Mammary epithelial cell (primary cell): ENCODE measurements around the gene NEGR1.

Source experiments
- EZH2 ChIP-seq: IDR thresholded peaks from 2 replicates; pipeline ENCODE4 v1.6.1; 2012; ENCODE audit warnings: low read length, inconsistent platforms, borderline replicate concordance
- TF ChIP-seq, protein P1 (sequence below), 2 donors: IDR thresholded peaks in 1 of 2; conservative IDR thresholded peaks in 1 of 2; 2 replicates each; pipeline ENCODE4 v1.5.1; 2011 to 2012; ENCODE audit warnings: inconsistent platforms in 2 of 2, low read length in 2 of 2, mild to moderate bottlenecking in 2 of 2, control low read depth in 1 of 2, low read depth in 1 of 2; ENCODE audit not compliant: insufficient read depth in 1 of 2; ENCODE audit errors: extremely low read depth in 1 of 2

DNA sequence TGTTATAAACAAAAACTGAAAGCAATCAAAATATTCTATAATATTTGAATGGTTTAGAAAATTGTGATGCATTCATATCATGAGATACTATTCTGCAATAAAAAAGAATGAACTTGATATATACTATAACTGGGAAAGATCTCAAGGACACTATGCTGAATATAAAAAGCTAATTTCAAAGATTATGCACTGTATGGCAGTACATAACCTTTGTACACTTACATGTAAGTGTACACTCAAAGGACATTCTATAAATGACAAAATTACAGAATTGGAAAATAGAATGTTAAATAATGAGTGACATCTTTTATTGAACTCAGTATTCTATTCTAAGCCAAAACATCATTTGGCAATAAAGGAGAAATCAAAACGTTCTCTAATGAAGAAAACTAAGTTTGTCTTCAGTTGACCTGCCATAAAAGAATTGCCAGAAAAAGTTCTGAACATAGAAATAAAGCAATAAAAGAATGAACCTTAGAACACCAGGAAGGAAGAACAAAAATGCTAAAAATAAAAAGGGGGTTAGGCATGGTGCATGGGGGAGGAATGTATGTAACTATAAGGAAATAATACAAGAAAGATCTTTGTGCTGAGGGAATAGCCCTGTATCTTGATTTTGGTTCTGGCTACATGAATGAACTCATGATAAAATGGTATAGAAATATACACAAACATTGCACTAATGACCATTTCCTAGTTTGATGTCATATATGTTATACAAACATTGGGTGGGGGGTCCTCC lies 519.7 kb downstream of the NEGR1 start:
- TF ChIP-seq, protein P1, sequence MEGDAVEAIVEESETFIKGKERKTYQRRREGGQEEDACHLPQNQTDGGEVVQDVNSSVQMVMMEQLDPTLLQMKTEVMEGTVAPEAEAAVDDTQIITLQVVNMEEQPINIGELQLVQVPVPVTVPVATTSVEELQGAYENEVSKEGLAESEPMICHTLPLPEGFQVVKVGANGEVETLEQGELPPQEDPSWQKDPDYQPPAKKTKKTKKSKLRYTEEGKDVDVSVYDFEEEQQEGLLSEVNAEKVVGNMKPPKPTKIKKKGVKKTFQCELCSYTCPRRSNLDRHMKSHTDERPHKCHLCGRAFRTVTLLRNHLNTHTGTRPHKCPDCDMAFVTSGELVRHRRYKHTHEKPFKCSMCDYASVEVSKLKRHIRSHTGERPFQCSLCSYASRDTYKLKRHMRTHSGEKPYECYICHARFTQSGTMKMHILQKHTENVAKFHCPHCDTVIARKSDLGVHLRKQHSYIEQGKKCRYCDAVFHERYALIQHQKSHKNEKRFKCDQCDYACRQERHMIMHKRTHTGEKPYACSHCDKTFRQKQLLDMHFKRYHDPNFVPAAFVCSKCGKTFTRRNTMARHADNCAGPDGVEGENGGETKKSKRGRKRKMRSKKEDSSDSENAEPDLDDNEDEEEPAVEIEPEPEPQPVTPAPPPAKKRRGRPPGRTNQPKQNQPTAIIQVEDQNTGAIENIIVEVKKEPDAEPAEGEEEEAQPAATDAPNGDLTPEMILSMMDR (conservative IDR thresholded peaks at IDR 0.05 in 1 of 2, IDR thresholded peaks at IDR 0.05 in 1 of 2; ENCODE audit: extremely low read depth in 1 of 2, insufficient read depth in 1 of 2, low read depth in 1 of 2, low read length in 2 of 2), result no peak
- TF ChIP-seq EZH2, result no peak
